Caco-2 (cell line): Measurements from ENCODE around the gene PPP6R2. TPM values are rescaled to one million over a fixed set of nuclear protein-coding genes. Genes with fewer than 3 reads are reported as not detected.

Source experiments
- BruUV-seq: library from RNA; stranded (reverse); fragments of 400-500 nt; replicated peaks from 2 replicates; lab custom pipeline; 2021; lab: Mats Ljungman, UMichigan
- CTCF ChIA-PET: fragments of 300-600 bp; sonication (Branson Sonifier 250); formaldehyde crosslinking; loops from one replicate; lab custom pipeline; 2022; ENCODE audit warnings: antibody characterized with exemption; lab: Charles Lee
- POLR2A ChIA-PET: fragments of 300-600 bp; sonication (Branson Sonifier 250); formaldehyde crosslinking; loops from one replicate; lab custom pipeline; 2022; ENCODE audit warnings: antibody characterized with exemption; lab: Charles Lee
- DNase-seq, 2 experiments: peaks; one replicate each; pipeline versions ENCODE4 v3.0.0 to v3.0.0-alpha.2; 2020 to 2022
- H3K27me3 ChIP-seq: replicated peaks from 2 replicates; pipeline ENCODE4 v1.6.0; 2011; ENCODE audit warnings: low read length; ENCODE audit not compliant: control insufficient read depth, insufficient read depth
- H3K36me3 ChIP-seq: 2 replicates; pipeline ENCODE4 v1.5.1; 2011; ENCODE audit warnings: low read length; ENCODE audit not compliant: control insufficient read depth, insufficient read depth
- H3K4me1 ChIP-seq: fragments of 250-450 bp; sonication (Bioruptor Pico); 2 replicates; pipeline ENCODE4 v1.5.1; 2020; ENCODE audit warnings: mild to moderate bottlenecking
- H3K4me3 ChIP-seq: 2 replicates; pipeline ENCODE4 v1.5.1; 2011; ENCODE audit warnings: low read depth, mild to moderate bottlenecking, control low read depth, low read length
- H3K9me3 ChIP-seq: fragments of 250-450 bp; sonication (Bioruptor Pico); 2 replicates; pipeline ENCODE4 v1.5.1; 2020; ENCODE audit warnings: mild to moderate bottlenecking, moderate library complexity
- H3K27ac Mint-ChIP-seq: one replicate; pipeline ENCODE4 v1.8.0; 2022; ENCODE audit warnings: mixed read lengths; ENCODE audit not compliant: unreplicated experiment
- H3K27me3 Mint-ChIP-seq: one replicate; pipeline ENCODE4 v1.8.0; 2022; ENCODE audit warnings: mixed read lengths; ENCODE audit not compliant: insufficient read depth, unreplicated experiment
- H3K36me3 Mint-ChIP-seq: one replicate; pipeline ENCODE4 v1.8.0; 2022; ENCODE audit warnings: mild to moderate bottlenecking, mixed read lengths; ENCODE audit not compliant: insufficient read depth, unreplicated experiment
- H3K4me1 Mint-ChIP-seq: one replicate; pipeline ENCODE4 v1.8.0; 2022; ENCODE audit warnings: low read depth, mixed read lengths; ENCODE audit not compliant: unreplicated experiment
- H3K4me3 Mint-ChIP-seq: one replicate; pipeline ENCODE4 v1.8.0; 2022; ENCODE audit warnings: mild to moderate bottlenecking, moderate library complexity, mixed read lengths; ENCODE audit not compliant: unreplicated experiment
- H3K9me3 Mint-ChIP-seq: one replicate; pipeline ENCODE4 v1.8.0; 2022; ENCODE audit warnings: mixed read lengths; ENCODE audit not compliant: unreplicated experiment
- CTCF ChIP-seq, 2 experiments: fragments of 200-600 bp in 1 of 2; IDR thresholded peaks; 1 replicate in 1 of 2; 2 replicates in 1 of 2; pipeline versions ENCODE4 v1.5.1 to v1.8.0; 2011 to 2022; ENCODE audit warnings: antibody characterized with exemption in 1 of 2, control low read depth in 1 of 2, inconsistent platforms in 1 of 2, low read depth in 1 of 2, low read length in 1 of 2, mild to moderate bottlenecking in 1 of 2, moderate library complexity in 1 of 2; ENCODE audit not compliant: insufficient read depth in 1 of 2, severe bottlenecking in 1 of 2, unreplicated experiment in 1 of 2
- intact Hi-C: fragments of 100-400 bp; cut with micrococcal nuclease; formaldehyde crosslinking; loops from one replicate; pipeline ENCODE4 v1.10.0; 2022; ENCODE audit not compliant: unreplicated experiment
- total RNA-seq: library from RNA; stranded (reverse); gene quantifications from 2 replicates; pipeline ENCODE4 v1.2.3, GENCODE V29; 2022

The PPP6R2 gene
- total RNA-seq, 1 experiment from 2014 or later, result 60.7 TPM

- no peaks in the 10 kb centered on the region for H3K9me3 Mint-ChIP-seq
- DNase-seq, result peak; percentile 55 to 80
- H3K4me1 ChIP-seq, result no peaks in the 10 kb centered on the region
- TF ChIP-seq CTCF (IDR thresholded peaks at IDR 0.05; ENCODE audit: insufficient read depth in 1 of 2, low read depth in 1 of 2, low read length in 1 of 2, severe bottlenecking in 1 of 2, unreplicated experiment in 1 of 2), result no peak
- H3K27me3 Mint-ChIP-seq, result no peaks in the 10 kb centered on the region
- H3K36me3 ChIP-seq, result no peaks in the 10 kb centered on the region
- BruUV-seq, result no TSS peak
- no peak overlapping the region for H3K4me3 ChIP-seq
- intact Hi-C loops, result loop anchor here (5.0 kb wide), 1 partner anchor 68 kb away; the partner anchor contains the start of gene MAPK11
- no peak overlapping the region for H3K27ac Mint-ChIP-seq
- CTCF ChIA-PET, result interaction anchor here (0.6 to 1.4 kb wide), 2 partner anchors 89 to 132 kb away, joined by 4 to 5 read pairs; partner anchors contain the start of gene HDAC10
- no peaks in the 10 kb centered on the region for H3K36me3 Mint-ChIP-seq
- H3K4me1 Mint-ChIP-seq, result peaks cover 6% of the 10 kb centered on the region
- H3K4me3 Mint-ChIP-seq, result no peak overlapping the region
- H3K27me3 ChIP-seq, result no peaks in the 10 kb centered on the region
- no peaks in the 10 kb centered on the region for H3K9me3 ChIP-seq
- POLR2A ChIA-PET, result no interaction called here
Measured at GRCh38 chr22:50339945-50340879, 2.9 kb upstream of the PPP6R2 start.

GRCh38 chr22:50341977-50342650 is 1.0 kb upstream of the PPP6R2 start:
- no peaks in the 10 kb centered on the region for H3K27me3 ChIP-seq
- peak overlapping the region; percentile 64 for H3K4me3 Mint-ChIP-seq
- peak; percentile 89 to 92 for DNase-seq
- H3K4me3 ChIP-seq, result peak overlapping the region; percentile 61
- ChIA-PET CTCF (interaction anchor here (0.6 to 1.4 kb wide), 11 partner anchors 11 to 184 kb away, joined by 3 to 8 read pairs (median 4); partner anchors contain the start of genes HDAC10 and TUBGCP6), POLR2A (interaction anchor here (0.6 kb wide), 1 partner anchor 48 kb away, joined by 3 read pairs; no protein-coding TSS in a partner anchor)
- peaks cover 6% of the 10 kb centered on the region for H3K4me1 Mint-ChIP-seq
- no peaks in the 10 kb centered on the region for H3K36me3 Mint-ChIP-seq
- H3K9me3 ChIP-seq, result no peaks in the 10 kb centered on the region
- H3K27ac Mint-ChIP-seq, result no peak overlapping the region
- peak; percentile 90 to 94 for TF ChIP-seq CTCF (IDR thresholded peaks at IDR 0.05; ENCODE audit: insufficient read depth in 1 of 2, low read depth in 1 of 2, low read length in 1 of 2, severe bottlenecking in 1 of 2, unreplicated experiment in 1 of 2)
- BruUV-seq, result no TSS peak
- H3K4me1 ChIP-seq, result no peaks in the 10 kb centered on the region
- intact Hi-C loops, result loop anchor here (1.0 to 5.0 kb wide), 2 partner anchors 70 to 101 kb away; partner anchors contain the start of gene MAPK11
- no peaks in the 10 kb centered on the region for H3K36me3 ChIP-seq
- H3K27me3 Mint-ChIP-seq, result no peaks in the 10 kb centered on the region
- H3K9me3 Mint-ChIP-seq, result no peaks in the 10 kb centered on the region

- Mint-ChIP-seq H3K27me3 (no peaks in the 10 kb centered on the region), H3K9me3 (no peaks in the 10 kb centered on the region), H3K36me3 (no peaks in the 10 kb centered on the region), H3K4me1 (peaks cover 6% of the 10 kb centered on the region), H3K27ac (no peak overlapping the region), H3K4me3 (peak overlapping the region; percentile 64)
- Histone ChIP-seq H3K4me1 (no peaks in the 10 kb centered on the region), H3K4me3 (peak overlapping the region; percentile 61), H3K27me3 (no peaks in the 10 kb centered on the region), H3K9me3 (no peaks in the 10 kb centered on the region), H3K36me3 (no peaks in the 10 kb centered on the region)
- TF ChIP-seq CTCF (IDR thresholded peaks at IDR 0.05; ENCODE audit: insufficient read depth in 1 of 2, low read depth in 1 of 2, low read length in 1 of 2, severe bottlenecking in 1 of 2, unreplicated experiment in 1 of 2), result no peak
- BruUV-seq, result no TSS peak
- POLR2A ChIA-PET, result no interaction called here
- no peak for DNase-seq
- intact Hi-C loops, result loop anchor here (5.0 kb wide), 1 partner anchor 71 kb away; the partner anchor contains the start of gene MAPK11
- CTCF ChIA-PET, result no interaction called here
Measured at GRCh38 chr22:50343541-50343935, 411 bp downstream of the PPP6R2 start.
